ENCODE data around the gene SYVN1. TPM values are rescaled to one million over a fixed set of nuclear protein-coding genes. Genes with fewer than 3 reads are reported as not detected.
A peak's percentile ranks its signal among the peaks of the same experiment; 100 is the strongest.
"Not testable (repeated sequence)": the region's sequence is repeated elsewhere in the genome, so short reads cannot be mapped to it uniquely, and the experiment has no call there.

SYVN1 gene
- total RNA-seq, 1 experiment from 2014 or later, result 64.3 TPM

GRCh38 chr11:65174571-65175010 is 40.3 kb upstream of the SYVN1 start:
- H3K27me3 ChIP-seq (ENCODE audit: control insufficient read depth, insufficient read depth, low read length); in situ Hi-C loops (cut with HindIII; ENCODE audit: low pct_unique_long_range_greater_than_20kb, low sequenced_read_pairs); H3K4me1 ChIP-seq (ENCODE audit: control insufficient read depth, insufficient read depth, low read length); intact Hi-C loops (cut with micrococcal nuclease; ENCODE audit: unreplicated experiment); POLR2A ChIA-PET; H3K27ac ChIP-seq (ENCODE audit: low read length); DNase-seq (ENCODE audit: low read depth, low spot score); CTCF ChIA-PET; H3K9me3 ChIP-seq (ENCODE audit: control insufficient read depth, insufficient read depth, low read depth, low read length); H3K4me3 ChIP-seq (ENCODE audit: low read depth in 2 of 2, low read length in 2 of 2); H3K36me3 ChIP-seq (ENCODE audit: control insufficient read depth, insufficient read depth, low read length); ATAC-seq; BruUV-seq (replicated peaks): not testable (repeated sequence)

GRCh38 chr11:65172600-65172999 is 38.3 kb upstream of the SYVN1 start:
- CTCF ChIA-PET, result no interaction called here
- BruUV-seq (replicated peaks), result no TSS peak
- no peak for DNase-seq (ENCODE audit: low read depth, low spot score)
- no peak for ATAC-seq
- Histone ChIP-seq H3K4me3 (ENCODE audit: low read depth in 2 of 2, low read length in 2 of 2) (no peak overlapping the region), H3K4me1 (ENCODE audit: control insufficient read depth, insufficient read depth, low read length) (0 out of 2 replicates have a peak, but pooled peaks cover 2% of the 10 kb centered on the region), H3K9me3 (ENCODE audit: control insufficient read depth, insufficient read depth, low read depth, low read length) (no peaks in the 10 kb centered on the region), H3K27ac (ENCODE audit: low read length) (no peak overlapping the region), H3K36me3 (ENCODE audit: control insufficient read depth, insufficient read depth, low read length) (no peaks in the 10 kb centered on the region), H3K27me3 (ENCODE audit: control insufficient read depth, insufficient read depth, low read length) (no peaks in the 10 kb centered on the region)
- in situ Hi-C loops (cut with HindIII; ENCODE audit: low pct_unique_long_range_greater_than_20kb, low sequenced_read_pairs) (no loop called here), intact Hi-C loops (cut with micrococcal nuclease; ENCODE audit: unreplicated experiment) (no loop called here)
- no peak for TF ChIP-seq POLR2AphosphoS5 (IDR thresholded peaks at IDR 0.05; ENCODE audit: low read depth, low read length)
- TF ChIP-seq TCF7L2 (IDR thresholded peaks at IDR 0.05; ENCODE audit: low read depth, low read length), result no peak
- TF ChIP-seq SIN3A (IDR thresholded peaks at IDR 0.05; ENCODE audit: borderline replicate concordance, insufficient read depth, low read depth, low read length), result no peak
- TF ChIP-seq CTCF (IDR thresholded peaks at IDR 0.05), result no peak
- TF ChIP-seq REST (IDR thresholded peaks at IDR 0.05; ENCODE audit: insufficient read depth in 1 of 2, low read depth in 2 of 2, low read length in 1 of 2), result no peak
- POLR2A ChIA-PET, result no interaction called here

GRCh38 chr11:65170058-65170534 is 35.8 kb upstream of the SYVN1 start, which contains the start of gene SPDYC:
Gene SPDYC, plus strand, starts transcription at chr11:65170233. Its CDS starts 1,125 bp downstream, at chr11:65171358.
- ChIA-PET POLR2A (interaction anchor here (1.0 kb wide), 1 partner anchor 21 kb away, joined by 11 read pairs; no protein-coding TSS in a partner anchor), CTCF (no interaction called here)
- H3K27ac ChIP-seq (ENCODE audit: low read length), result peak within 1 kb of the TSS; percentile 13; the same call in 1 of the 2 replicates
- intact Hi-C loops (cut with micrococcal nuclease; ENCODE audit: unreplicated experiment), result no loop called here
- no peaks in the 10 kb centered on the region for H3K27me3 ChIP-seq (ENCODE audit: control insufficient read depth, insufficient read depth, low read length)
- H3K36me3 ChIP-seq (ENCODE audit: control insufficient read depth, insufficient read depth, low read length), result no peaks in the 10 kb centered on the region
- no peak within 1 kb of the TSS for H3K4me3 ChIP-seq (ENCODE audit: low read depth in 2 of 2, low read length in 2 of 2)
- H3K4me1 ChIP-seq (ENCODE audit: control insufficient read depth, insufficient read depth, low read length), result 0 out of 2 replicates have a peak, but pooled peaks cover 10% of the 10 kb centered on the region
- no TSS peak for BruUV-seq (replicated peaks)
- no peaks in the 10 kb centered on the region for H3K9me3 ChIP-seq (ENCODE audit: control insufficient read depth, insufficient read depth, low read depth, low read length)
- no peak for TF ChIP-seq TCF7L2 (IDR thresholded peaks at IDR 0.05; ENCODE audit: low read depth, low read length)
- no peak for TF ChIP-seq POLR2AphosphoS5 (IDR thresholded peaks at IDR 0.05; ENCODE audit: low read depth, low read length)
- no peak for TF ChIP-seq REST (IDR thresholded peaks at IDR 0.05; ENCODE audit: insufficient read depth in 1 of 2, low read depth in 2 of 2, low read length in 1 of 2)
- no peak for TF ChIP-seq SIN3A (IDR thresholded peaks at IDR 0.05; ENCODE audit: borderline replicate concordance, insufficient read depth, low read depth, low read length)
- TF ChIP-seq CTCF (IDR thresholded peaks at IDR 0.05), result no peak
- in situ Hi-C loops (cut with HindIII; ENCODE audit: low pct_unique_long_range_greater_than_20kb, low sequenced_read_pairs), result no loop called here
- DNase-seq (ENCODE audit: low read depth, low spot score), result no peak
- peak; percentile 51 for ATAC-seq
